ENCODE results near the gene VEGFD.

- TF ChIP-seq, protein P1, sequence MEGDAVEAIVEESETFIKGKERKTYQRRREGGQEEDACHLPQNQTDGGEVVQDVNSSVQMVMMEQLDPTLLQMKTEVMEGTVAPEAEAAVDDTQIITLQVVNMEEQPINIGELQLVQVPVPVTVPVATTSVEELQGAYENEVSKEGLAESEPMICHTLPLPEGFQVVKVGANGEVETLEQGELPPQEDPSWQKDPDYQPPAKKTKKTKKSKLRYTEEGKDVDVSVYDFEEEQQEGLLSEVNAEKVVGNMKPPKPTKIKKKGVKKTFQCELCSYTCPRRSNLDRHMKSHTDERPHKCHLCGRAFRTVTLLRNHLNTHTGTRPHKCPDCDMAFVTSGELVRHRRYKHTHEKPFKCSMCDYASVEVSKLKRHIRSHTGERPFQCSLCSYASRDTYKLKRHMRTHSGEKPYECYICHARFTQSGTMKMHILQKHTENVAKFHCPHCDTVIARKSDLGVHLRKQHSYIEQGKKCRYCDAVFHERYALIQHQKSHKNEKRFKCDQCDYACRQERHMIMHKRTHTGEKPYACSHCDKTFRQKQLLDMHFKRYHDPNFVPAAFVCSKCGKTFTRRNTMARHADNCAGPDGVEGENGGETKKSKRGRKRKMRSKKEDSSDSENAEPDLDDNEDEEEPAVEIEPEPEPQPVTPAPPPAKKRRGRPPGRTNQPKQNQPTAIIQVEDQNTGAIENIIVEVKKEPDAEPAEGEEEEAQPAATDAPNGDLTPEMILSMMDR (conservative IDR thresholded peaks at IDR 0.05 in 1 of 2, IDR thresholded peaks at IDR 0.05 in 1 of 2; ENCODE audit: low read depth in 1 of 2, low read length in 2 of 2) = no peak
- TF ChIP-seq EZH2 (IDR thresholded peaks at IDR 0.05; ENCODE audit: low read length, missing control alignments) = no peak
Observed at GRCh38 chrX:15391850-15392249, 7.6 kb upstream of the VEGFD start.
